ENCODE results near the gene ALDH1L1.

DNA sequence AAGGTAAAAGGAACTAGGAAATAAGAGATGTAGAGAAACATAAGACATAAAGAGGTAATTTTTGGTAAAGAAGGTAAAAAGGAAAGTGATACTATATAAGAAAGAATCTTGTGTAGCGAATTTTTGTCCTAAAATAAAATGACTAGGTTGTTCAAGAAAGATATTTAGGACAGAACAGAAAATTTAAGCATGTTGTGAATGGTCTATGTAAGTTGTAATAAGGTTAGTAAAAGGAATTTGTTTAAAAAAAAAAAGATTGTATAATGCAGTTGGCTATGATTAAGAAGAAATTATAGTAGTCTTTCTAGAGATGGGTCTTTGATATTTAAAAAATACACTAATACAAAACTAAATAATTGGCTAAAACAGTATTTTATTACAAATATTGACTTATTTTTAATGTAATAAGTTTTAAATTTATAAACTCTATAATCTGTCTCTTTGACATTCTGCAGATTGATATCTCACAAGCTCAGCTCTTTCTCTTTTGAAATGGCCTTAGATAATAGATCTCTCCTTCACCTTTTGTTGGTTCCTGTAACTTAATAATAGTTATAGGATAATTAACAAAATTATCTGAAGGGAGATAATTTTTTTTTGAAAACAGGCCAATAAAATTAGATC, 92.7 kb downstream of the ALDH1L1 start:
- TF ChIP-seq POLR2AphosphoS5 (IDR thresholded peaks at IDR 0.05) (no peak), POLR2A (IDR thresholded peaks at IDR 0.05) (no peak), EP300 (IDR thresholded peaks at IDR 0.05; ENCODE audit: low read depth) (no peak)

Measured in transverse colon (tissue), 3 donors.